NCI-H1417 (cell line): ENCODE data around the gene CTSD.
"Not testable (repeated sequence)": the region's sequence is repeated elsewhere in the genome, so short reads cannot be mapped to it uniquely, and the experiment has no call there.

Experiments used
- DNase-seq, 3 experiments: peaks; one replicate each; lab custom pipeline; 2025; lab: John Stamatoyannopoulos, UW

The CTSD gene

GRCh38 chr11:1770061-1770460 lies 6.3 kb upstream of the CTSD start:
- DNase-seq, result no peak

GRCh38 chr11:1769304-1769936 lies 5.7 kb upstream of the CTSD start:
- DNase-seq, result not testable (repeated sequence)

GRCh38 chr11:1768141-1768469 lies 4.4 kb upstream of the CTSD start:
- no peak for DNase-seq

- no peak for DNase-seq
Measured at GRCh38 chr11:1767399-1768140, 3.8 kb upstream of the CTSD start.

GRCh38 chr11:1766719-1767398 lies 3.1 kb upstream of the CTSD start:
- no peak for DNase-seq

GRCh38 chr11:1765871-1766718 lies 2.4 kb upstream of the CTSD start:
- DNase-seq, result no peak

GRCh38 chr11:1763336-1763795 lies 361 bp downstream of the CTSD start:
- no peak for DNase-seq

GRCh38 chr11:1762537-1763302 lies 1.0 kb downstream of the CTSD start:
- DNase-seq, result no peak

GRCh38 chr11:1761857-1762536 lies 1.7 kb downstream of the CTSD start:
- no peak for DNase-seq

GRCh38 chr11:1761110-1761856 lies 2.4 kb downstream of the CTSD start:
- DNase-seq, result no peak

- no peak for DNase-seq
Measured at GRCh38 chr11:1760351-1761109, 3.2 kb downstream of the CTSD start.

GRCh38 chr11:1759851-1760220 lies 3.9 kb downstream of the CTSD start:
- DNase-seq, result no peak

GRCh38 chr11:1759151-1759850 lies 4.4 kb downstream of the CTSD start:
- DNase-seq, result no peak

- DNase-seq, result no peak
Measured at GRCh38 chr11:1758611-1759150, 5.0 kb downstream of the CTSD start.

GRCh38 chr11:1757861-1758610 lies 5.7 kb downstream of the CTSD start:
- no peak for DNase-seq

- no peak for DNase-seq
Measured at GRCh38 chr11:1756791-1757771, 6.6 kb downstream of the CTSD start.
